GM19455 (cell line): ENCODE measurements around the gene ABCE1.
"Not testable (repeated sequence)": the region's sequence is repeated elsewhere in the genome, so short reads cannot be mapped to it uniquely, and the experiment has no call there.

Experiments used
- ATAC-seq: cut with Tn5 transposase; IDR thresholded peaks from one replicate; pipeline ENCODE4 v1.9.1; 2021; ENCODE audit not compliant: unreplicated experiment

The ABCE1 gene

GRCh38 chr4:145102619-145103018 is 4.5 kb downstream of the ABCE1 start:
- no peak for ATAC-seq

GRCh38 chr4:145103496-145103895 is 5.4 kb downstream of the ABCE1 start:
- no peak for ATAC-seq

GRCh38 chr4:145107126-145107525 is 9.0 kb downstream of the ABCE1 start:
- ATAC-seq = no peak

- no peak for ATAC-seq
These were observed 10.0 kb downstream of the ABCE1 start for GRCh38 chr4:145108128-145108527.

GRCh38 chr4:145125396-145125795 is 27.3 kb downstream of the ABCE1 start:
- ATAC-seq = no peak

- no peak for ATAC-seq
These were observed 32.0 kb downstream of the ABCE1 start for GRCh38 chr4:145130130-145130529.

GRCh38 chr4:145130788-145131399 is 32.8 kb downstream of the ABCE1 start:
- no peak for ATAC-seq

GRCh38 chr4:145131848-145132247 is 33.7 kb downstream of the ABCE1 start:
- ATAC-seq = peak; percentile 4

- peak; percentile 75 for ATAC-seq
These were observed 34.5 kb downstream of the ABCE1 start for GRCh38 chr4:145132511-145133098.

- ATAC-seq = not testable (repeated sequence)
These were observed 38.1 kb downstream of the ABCE1 start for GRCh38 chr4:145136219-145136618.

- ATAC-seq = no peak
These were observed 50.9 kb downstream of the ABCE1 start for GRCh38 chr4:145148980-145149379.

GRCh38 chr4:145153181-145153903 is 55.2 kb downstream of the ABCE1 start:
- ATAC-seq = no peak

- no peak for ATAC-seq
These were observed 55.8 kb downstream of the ABCE1 start for GRCh38 chr4:145153904-145154298.

GRCh38 chr4:145154573-145154972 is 56.5 kb downstream of the ABCE1 start:
- peak; percentile 77 for ATAC-seq

- no peak for ATAC-seq
These were observed 57.3 kb downstream of the ABCE1 start for GRCh38 chr4:145155268-145155870.

- no peak for ATAC-seq
These were observed 58.9 kb downstream of the ABCE1 start for GRCh38 chr4:145156986-145157385.

GRCh38 chr4:145161549-145161948 is 63.4 kb downstream of the ABCE1 start:
- no peak for ATAC-seq

GRCh38 chr4:145167887-145168286 is 69.8 kb downstream of the ABCE1 start:
- ATAC-seq = no peak

GRCh38 chr4:145168581-145169187 is 70.6 kb downstream of the ABCE1 start:
- ATAC-seq = no peak

GRCh38 chr4:145170223-145170622 is 72.1 kb downstream of the ABCE1 start:
- no peak for ATAC-seq

GRCh38 chr4:145171911-145172310 is 73.8 kb downstream of the ABCE1 start:
- no peak for ATAC-seq
